LNCAP (cell line): Measurements from ENCODE around the gene TNFRSF1A.

ENCODE experiments used
- CTCF ChIP-seq: fragments of 450-650 bp; IDR thresholded peaks from 2 replicates; pipeline ENCODE4 v1.5.1; 2017; ENCODE audit warnings: mild to moderate bottlenecking

The TNFRSF1A gene

GRCh38 chr12:6367065-6367968 lies 25.4 kb upstream of the TNFRSF1A start:
- TF ChIP-seq CTCF = no peak

- no peak for TF ChIP-seq CTCF
Measured at GRCh38 chr12:6364044-6364374, 22.1 kb upstream of the TNFRSF1A start.

- TF ChIP-seq CTCF = no peak
Measured at GRCh38 chr12:6363330-6364043, 21.6 kb upstream of the TNFRSF1A start.

GRCh38 chr12:6363010-6363329 lies 21.1 kb upstream of the TNFRSF1A start:
- TF ChIP-seq CTCF = no peak

- no peak for TF ChIP-seq CTCF
Measured at GRCh38 chr12:6362403-6362802, 20.5 kb upstream of the TNFRSF1A start.

- TF ChIP-seq CTCF = no peak
Measured at GRCh38 chr12:6361834-6362233, 20.0 kb upstream of the TNFRSF1A start.

GRCh38 chr12:6360578-6361490 lies 19.0 kb upstream of the TNFRSF1A start:
- no peak for TF ChIP-seq CTCF
